Osteoblast (primary cell): ENCODE measurements around the gene FRMD4B. TPM values are rescaled to one million over a fixed set of nuclear protein-coding genes. Genes with fewer than 3 reads are reported as not detected.

Experiments used
- DNase-seq: peaks from one replicate; pipeline ENCODE4 v3.0.0; 2011; ENCODE audit warnings: low spot score, mixed read lengths; ENCODE audit not compliant: insufficient read length; ENCODE audit errors: missing footprints
- H2AFZ ChIP-seq: 2 replicates; pipeline ENCODE4 v1.6.0; 2011; ENCODE audit warnings: mild to moderate bottlenecking, low read length
- H3K27ac ChIP-seq: 2 replicates; pipeline ENCODE4 v1.5.1; 2011; ENCODE audit warnings: mild to moderate bottlenecking, low read depth, low read length, moderate library complexity
- H3K27me3 ChIP-seq: 2 replicates; pipeline ENCODE4 v1.6.0; 2012; ENCODE audit warnings: mild to moderate bottlenecking, control low read depth, inconsistent platforms, low read length, moderate library complexity; ENCODE audit not compliant: insufficient read depth
- H3K36me3 ChIP-seq: 2 replicates; pipeline ENCODE4 v1.5.1; 2011; ENCODE audit warnings: mild to moderate bottlenecking, low read length, control low read depth, moderate library complexity; ENCODE audit not compliant: insufficient read depth
- H3K4me1 ChIP-seq: 2 replicates; pipeline ENCODE4 v1.5.1; 2011; ENCODE audit warnings: mild to moderate bottlenecking, low read length, control low read depth, moderate library complexity; ENCODE audit not compliant: insufficient read depth
- H3K4me2 ChIP-seq: 2 replicates; pipeline ENCODE4 v1.6.0; 2011; ENCODE audit warnings: mild to moderate bottlenecking, low read length; ENCODE audit not compliant: insufficient read depth
- H3K4me3 ChIP-seq: fragments of 200-600 bp; sonication (generic); 3 replicates; pipeline ENCODE4 v1.5.1; 2012; ENCODE audit warnings: mild to moderate bottlenecking, low read length, inconsistent platforms; ENCODE audit not compliant: insufficient read depth
- H3K79me2 ChIP-seq: 2 replicates; pipeline ENCODE4 v1.6.0; 2012; ENCODE audit warnings: mild to moderate bottlenecking, low read length, control low read depth, inconsistent platforms; ENCODE audit not compliant: insufficient read depth
- H3K9me3 ChIP-seq: 2 replicates; pipeline ENCODE4 v1.5.1; 2011; ENCODE audit warnings: low read depth, low read length, control low read depth
- H4K20me1 ChIP-seq: 2 replicates; pipeline ENCODE4 v1.6.0; 2012; ENCODE audit warnings: mild to moderate bottlenecking, low read length, control low read depth; ENCODE audit not compliant: insufficient read depth
- CTCF ChIP-seq: IDR thresholded peaks from 2 replicates; pipeline ENCODE4 v1.5.1; 2011; ENCODE audit warnings: mild to moderate bottlenecking, low read depth, low read length, moderate library complexity; ENCODE audit errors: extremely low read depth
- total RNA-seq: library from RNA; depleted of rRNA; stranded (reverse); fragments of >200 nt; gene quantifications from 2 replicates; pipeline ENCODE4 v1.2.3, GENCODE V29; 2012

Gene FRMD4B
- total RNA-seq, 1 donor = 0.72 TPM

GRCh38 chr3:69137005-69137404, 248.9 kb downstream of the FRMD4B start:
- H4K20me1 ChIP-seq = no peaks in the 10 kb centered on the region
- no peak for DNase-seq
- no peak overlapping the region for H2AFZ ChIP-seq
- no peaks in the 10 kb centered on the region for H3K36me3 ChIP-seq
- no peaks in the 10 kb centered on the region for H3K4me1 ChIP-seq
- no peak for TF ChIP-seq CTCF
- peaks cover 9% of the 10 kb centered on the region for H3K27me3 ChIP-seq
- H3K79me2 ChIP-seq = no peaks in the 10 kb centered on the region
- no peaks in the 10 kb centered on the region for H3K9me3 ChIP-seq
- no peak overlapping the region for H3K27ac ChIP-seq
- H3K4me2 ChIP-seq = no peak overlapping the region
- no peak overlapping the region for H3K4me3 ChIP-seq

GRCh38 chr3:69130689-69131088, 255.2 kb downstream of the FRMD4B start:
- DNase-seq = no peak
- no peaks in the 10 kb centered on the region for H3K36me3 ChIP-seq
- no peaks in the 10 kb centered on the region for H3K79me2 ChIP-seq
- no peak overlapping the region for H3K4me3 ChIP-seq
- H3K9me3 ChIP-seq = no peaks in the 10 kb centered on the region
- H3K27ac ChIP-seq = no peak overlapping the region
- no peak for TF ChIP-seq CTCF
- no peaks in the 10 kb centered on the region for H3K4me1 ChIP-seq
- peaks cover 12% of the 10 kb centered on the region for H3K27me3 ChIP-seq
- no peak overlapping the region for H2AFZ ChIP-seq
- H4K20me1 ChIP-seq = no peaks in the 10 kb centered on the region
- no peak overlapping the region for H3K4me2 ChIP-seq

GRCh38 chr3:69129531-69129930, 256.4 kb downstream of the FRMD4B start:
- no peaks in the 10 kb centered on the region for H3K36me3 ChIP-seq
- TF ChIP-seq CTCF = no peak
- peaks cover 12% of the 10 kb centered on the region for H3K27me3 ChIP-seq
- H3K4me1 ChIP-seq = no peaks in the 10 kb centered on the region
- no peaks in the 10 kb centered on the region for H4K20me1 ChIP-seq
- H3K79me2 ChIP-seq = no peaks in the 10 kb centered on the region
- no peak overlapping the region for H2AFZ ChIP-seq
- H3K27ac ChIP-seq = no peak overlapping the region
- DNase-seq = no peak
- no peak overlapping the region for H3K4me2 ChIP-seq
- H3K9me3 ChIP-seq = no peaks in the 10 kb centered on the region
- H3K4me3 ChIP-seq = no peak overlapping the region

- TF ChIP-seq CTCF = no peak
- Histone ChIP-seq H3K79me2 (no peaks in the 10 kb centered on the region), H3K27me3 (peaks cover 14% of the 10 kb centered on the region), H3K4me3 (no peak overlapping the region), H4K20me1 (no peaks in the 10 kb centered on the region), H3K9me3 (no peaks in the 10 kb centered on the region), H3K36me3 (no peaks in the 10 kb centered on the region), H2AFZ (no peak overlapping the region), H3K4me1 (no peaks in the 10 kb centered on the region), H3K4me2 (no peak overlapping the region), H3K27ac (no peak overlapping the region)
- DNase-seq = no peak
Observed at GRCh38 chr3:69128509-69128908, 257.4 kb downstream of the FRMD4B start.
